Natural killer cell treated with Interleukin-12 subunit alpha and Interleukin-12 subunit beta and Interleukin-15 and Interleukin-18, amount 100 ng/mL, for 72 hours (primary cell): ENCODE data around the gene TPGS1. TPM values are rescaled to one million over a fixed set of nuclear protein-coding genes. Genes with fewer than 3 reads are reported as not detected.
A peak's percentile ranks its signal among the peaks of the same experiment; 100 is the strongest.

ENCODE experiments used
- ATAC-seq, 2 donors: fragments of 150-1000 bp; cut with Tn5 transposase in 1 of 2; sonication (Bioruptor Pico), chemical (Tn5 transposase) in 1 of 2; 2 replicates each; pipeline ENCODE4 v1.10.0; 2021
- DNase-seq: peaks from one replicate; pipeline ENCODE4 v3.0.0; 2022; ENCODE audit warnings: low spot score
- H3K27ac Mint-ChIP-seq, 2 donors: 1 replicate in 1 of 2; 2 replicates in 1 of 2; pipeline ENCODE4 v1.8.0; 2022; ENCODE audit warnings: mixed read lengths in 2 of 2, mild to moderate bottlenecking in 1 of 2, moderate library complexity in 1 of 2
- H3K27me3 Mint-ChIP-seq, 2 donors: 1 replicate in 1 of 2; 2 replicates in 1 of 2; pipeline ENCODE4 v1.8.0; 2022; ENCODE audit warnings: mixed read lengths in 2 of 2
- H3K36me3 Mint-ChIP-seq: one replicate; pipeline ENCODE4 v1.8.0; 2022; ENCODE audit warnings: mixed read lengths
- H3K4me1 Mint-ChIP-seq, 2 donors: 1 replicate in 1 of 2; 2 replicates in 1 of 2; pipeline ENCODE4 v1.8.0; 2022; ENCODE audit warnings: low read depth in 2 of 2, mixed read lengths in 2 of 2, mild to moderate bottlenecking in 1 of 2
- H3K4me3 Mint-ChIP-seq: one replicate; pipeline ENCODE4 v1.8.0; 2022; ENCODE audit warnings: mixed read lengths
- H3K9me3 Mint-ChIP-seq: 2 replicates; pipeline ENCODE4 v1.8.0; 2022; ENCODE audit warnings: mixed read lengths
- total RNA-seq, 2 donors: library from RNA; stranded (reverse); gene quantifications; one replicate each; pipeline ENCODE4 v1.2.3, GENCODE V29; 2022

Gene TPGS1
- total RNA-seq, 2 donors from 2014 or later: 16.3 to 17.7 TPM

- Mint-ChIP-seq H3K4me3 (no peak overlapping the region), H3K36me3 (peaks cover 6% of the 10 kb centered on the region), H3K9me3 (no peaks in the 10 kb centered on the region), H3K4me1 (peaks cover 6 to 18% of the 10 kb centered on the region in 2 donors), H3K27me3 (peaks cover 8 to 11% of the 10 kb centered on the region in 2 donors), H3K27ac (no peak overlapping the region)
- DNase-seq: no peak
- ATAC-seq: peak; percentile 47 to 52
Observed at GRCh38 chr19:495402-496111, 11.7 kb upstream of the TPGS1 start.

GRCh38 chr19:496112-496665, 11.1 kb upstream of the TPGS1 start, which contains the start of gene MADCAM1:
Gene MADCAM1 (plus strand): TSS chr19:496486. CDS start chr19:496500, 14 bp downstream.
- no peak within 1 kb of the TSS for H3K4me3 Mint-ChIP-seq
- peaks cover 8 to 11% of the 10 kb centered on the region in 2 donors for H3K27me3 Mint-ChIP-seq
- no peak for ATAC-seq
- H3K27ac Mint-ChIP-seq: no peak within 1 kb of the TSS
- H3K4me1 Mint-ChIP-seq: peaks cover 6 to 18% of the 10 kb centered on the region in 2 donors
- no peak for DNase-seq
- no peaks in the 10 kb centered on the region for H3K9me3 Mint-ChIP-seq
- H3K36me3 Mint-ChIP-seq: peaks cover 6% of the 10 kb centered on the region

- Mint-ChIP-seq H3K27me3 (peaks cover 8 to 11% of the 10 kb centered on the region in 2 donors), H3K9me3 (no peaks in the 10 kb centered on the region), H3K36me3 (peaks cover 6% of the 10 kb centered on the region), H3K4me3 (no peak overlapping the region), H3K4me1 (peaks cover 6 to 18% of the 10 kb centered on the region in 2 donors), H3K27ac (no peak overlapping the region)
- ATAC-seq (no peak), DNase-seq (no peak)
Observed at GRCh38 chr19:496986-497385, 10.3 kb upstream of the TPGS1 start.

GRCh38 chr19:497491-497868, 9.8 kb upstream of the TPGS1 start:
- peaks cover 6% of the 10 kb centered on the region for H3K36me3 Mint-ChIP-seq
- DNase-seq (no peak), ATAC-seq (peak in 1 of 2 donors; percentile 40)
- H3K27ac Mint-ChIP-seq: no peak overlapping the region
- peaks cover 8 to 11% of the 10 kb centered on the region in 2 donors for H3K27me3 Mint-ChIP-seq
- peaks cover 6 to 18% of the 10 kb centered on the region in 2 donors for H3K4me1 Mint-ChIP-seq
- H3K9me3 Mint-ChIP-seq: no peaks in the 10 kb centered on the region
- H3K4me3 Mint-ChIP-seq: no peak overlapping the region

- no peak overlapping the region for H3K4me3 Mint-ChIP-seq
Observed at GRCh38 chr19:497869-498510, 9.3 kb upstream of the TPGS1 start.

GRCh38 chr19:498511-498891, 8.8 kb upstream of the TPGS1 start:
- no peaks in the 10 kb centered on the region for H3K9me3 Mint-ChIP-seq
- peaks cover 5% of the 10 kb centered on the region for H3K36me3 Mint-ChIP-seq
- H3K4me3 Mint-ChIP-seq: no peak overlapping the region
- peaks cover 8 to 11% of the 10 kb centered on the region in 2 donors for H3K27me3 Mint-ChIP-seq
- H3K27ac Mint-ChIP-seq: no peak overlapping the region
- H3K4me1 Mint-ChIP-seq: peaks cover 5 to 19% of the 10 kb centered on the region in 2 donors
- DNase-seq: no peak
- no peak for ATAC-seq

More at GRCh38 chr19:497869-498510, 9.3 kb upstream of the TPGS1 start:
- peaks cover 8 to 11% of the 10 kb centered on the region in 2 donors for H3K27me3 Mint-ChIP-seq
- peaks cover 6% of the 10 kb centered on the region for H3K36me3 Mint-ChIP-seq
- H3K27ac Mint-ChIP-seq: no peak overlapping the region
- no peaks in the 10 kb centered on the region for H3K9me3 Mint-ChIP-seq
- DNase-seq (no peak), ATAC-seq (peak; percentile 39 to 40)
- peaks cover 6 to 20% of the 10 kb centered on the region in 2 donors for H3K4me1 Mint-ChIP-seq

- no peak overlapping the region for H3K4me3 Mint-ChIP-seq
- ATAC-seq (no peak), DNase-seq (no peak)
- H3K27ac Mint-ChIP-seq: no peak overlapping the region
- peaks cover 8 to 11% of the 10 kb centered on the region in 2 donors for H3K27me3 Mint-ChIP-seq
- H3K9me3 Mint-ChIP-seq: no peaks in the 10 kb centered on the region
- H3K36me3 Mint-ChIP-seq: no peaks in the 10 kb centered on the region
- peaks cover 0 to 15% of the 10 kb centered on the region in 2 donors for H3K4me1 Mint-ChIP-seq
Observed at GRCh38 chr19:498977-499623, 8.2 kb upstream of the TPGS1 start.

- H3K4me3 Mint-ChIP-seq: no peak overlapping the region
- H3K27ac Mint-ChIP-seq: no peak overlapping the region
- no peaks in the 10 kb centered on the region for H3K36me3 Mint-ChIP-seq
- H3K27me3 Mint-ChIP-seq: peaks cover 8 to 11% of the 10 kb centered on the region in 2 donors
- H3K9me3 Mint-ChIP-seq: no peaks in the 10 kb centered on the region
- ATAC-seq (no peak), DNase-seq (no peak)
- H3K4me1 Mint-ChIP-seq: peaks cover 5 to 23% of the 10 kb centered on the region in 2 donors
Observed at GRCh38 chr19:501646-502045, 5.7 kb upstream of the TPGS1 start.

GRCh38 chr19:504616-505015, 2.7 kb upstream of the TPGS1 start:
- no peaks in the 10 kb centered on the region for H3K36me3 Mint-ChIP-seq
- peaks cover 18 to 26% of the 10 kb centered on the region in 2 donors for H3K4me1 Mint-ChIP-seq
- H3K4me3 Mint-ChIP-seq: no peak overlapping the region
- H3K27me3 Mint-ChIP-seq: peaks cover 0 to 1% of the 10 kb centered on the region in 2 donors
- H3K9me3 Mint-ChIP-seq: no peaks in the 10 kb centered on the region
- H3K27ac Mint-ChIP-seq: no peak overlapping the region
- no peak for ATAC-seq
- DNase-seq: no peak

GRCh38 chr19:506404-507285, 652 bp upstream of the TPGS1 start:
- H3K27me3 Mint-ChIP-seq: no peaks in the 10 kb centered on the region
- H3K36me3 Mint-ChIP-seq: no peaks in the 10 kb centered on the region
- ATAC-seq (peak; percentile 85 to 89), DNase-seq (peak; percentile 96)
- peak overlapping the region; percentile 98 to 99 for H3K27ac Mint-ChIP-seq
- H3K4me3 Mint-ChIP-seq: peak overlapping the region; percentile 93
- peaks cover 31 to 39% of the 10 kb centered on the region in 2 donors for H3K4me1 Mint-ChIP-seq
- no peaks in the 10 kb centered on the region for H3K9me3 Mint-ChIP-seq

GRCh38 chr19:508204-509150, 1.2 kb downstream of the TPGS1 start:
- Mint-ChIP-seq H3K27ac (peak overlapping the region; percentile 98 to 99), H3K4me1 (peaks cover 32 to 37% of the 10 kb centered on the region in 2 donors), H3K9me3 (no peaks in the 10 kb centered on the region), H3K36me3 (no peaks in the 10 kb centered on the region), H3K27me3 (no peaks in the 10 kb centered on the region), H3K4me3 (peak overlapping the region; percentile 93)
- no peak for ATAC-seq
- DNase-seq: no peak

GRCh38 chr19:510606-511100, 3.4 kb downstream of the TPGS1 start:
- Mint-ChIP-seq H3K9me3 (no peaks in the 10 kb centered on the region), H3K4me3 (peak overlapping the region; percentile 86), H3K4me1 (peaks cover 27 to 36% of the 10 kb centered on the region in 2 donors), H3K27me3 (no peaks in the 10 kb centered on the region), H3K36me3 (no peaks in the 10 kb centered on the region), H3K27ac (peak overlapping the region; percentile 92 to 94)
- DNase-seq (peak; percentile 93), ATAC-seq (peak; percentile 66 to 69)
